HL-60 (cell line): ENCODE data around the gene LARP4.
A peak's percentile ranks its signal among the peaks of the same experiment; 100 is the strongest.
"Not testable (repeated sequence)": the region's sequence is repeated elsewhere in the genome, so short reads cannot be mapped to it uniquely, and the experiment has no call there.

ENCODE experiments used
- DNase-seq, 2 experiments: peaks; one replicate each; pipeline ENCODE4 v3.0.0-alpha.2; 2010 to 2020; ENCODE audit warnings: low read depth in 1 of 2, low spot score in 1 of 2
- H3K27ac ChIP-seq: fragments of 250-450 bp; sonication (Bioruptor Pico); replicated peaks from 2 replicates; pipeline ENCODE4 v1.5.1; 2020; ENCODE audit warnings: mild to moderate bottlenecking, moderate library complexity
- H3K27me3 ChIP-seq: fragments of 250-450 bp; sonication (Bioruptor Pico); 2 replicates; pipeline ENCODE4 v1.5.1; 2021; ENCODE audit warnings: mild to moderate bottlenecking, moderate library complexity; ENCODE audit not compliant: insufficient read depth, poor library complexity, severe bottlenecking
- H3K4me3 ChIP-seq: replicated peaks from 2 replicates; pipeline ENCODE4 v1.5.1; 2011; ENCODE audit warnings: mild to moderate bottlenecking, control low read depth, low read length; ENCODE audit not compliant: insufficient read depth
- CTCF ChIP-seq: IDR thresholded peaks from one replicate; pipeline ENCODE4 v1.5.1; 2011; ENCODE audit warnings: low read length, control low read depth, inconsistent platforms; ENCODE audit not compliant: insufficient read depth
- GABPA ChIP-seq: IDR thresholded peaks from 2 replicates; pipeline ENCODE4 v1.6.1; 2012; ENCODE audit warnings: low read depth
- POLR2AphosphoS5 ChIP-seq: IDR thresholded peaks from 2 replicates; pipeline ENCODE4 v1.6.1; 2012; ENCODE audit warnings: low read depth
- REST ChIP-seq: IDR thresholded peaks from 2 replicates; pipeline ENCODE4 v1.6.1; 2012; ENCODE audit warnings: low read depth; ENCODE audit not compliant: insufficient replicate concordance
- SPI1 ChIP-seq: IDR thresholded peaks from 2 replicates; pipeline ENCODE4 v1.6.1; 2012; ENCODE audit warnings: low read depth, mild to moderate bottlenecking, borderline replicate concordance

The LARP4 gene

GRCh38 chr12:50520416-50521207 lies 119.9 kb downstream of the LARP4 start:
- DNase-seq = no peak
- Histone ChIP-seq H3K27ac (no peak overlapping the region; the same call in 1 of the 2 replicates), H3K27me3 (no peaks in the 10 kb centered on the region), H3K4me3 (no peak overlapping the region)
- no peak for TF ChIP-seq CTCF
- no peak for TF ChIP-seq REST
- no peak for TF ChIP-seq SPI1
- TF ChIP-seq POLR2AphosphoS5 = no peak
- TF ChIP-seq GABPA = no peak

GRCh38 chr12:50521781-50522180 lies 121.1 kb downstream of the LARP4 start:
- not testable (repeated sequence) for H3K27ac ChIP-seq, H3K4me3 ChIP-seq, DNase-seq, H3K27me3 ChIP-seq

GRCh38 chr12:50523772-50524171 lies 123.1 kb downstream of the LARP4 start:
- DNase-seq = no peak
- no peak overlapping the region for H3K27ac ChIP-seq
- TF ChIP-seq POLR2AphosphoS5 (no peak), SPI1 (no peak), CTCF (no peak)
- H3K4me3 ChIP-seq = no peak overlapping the region
- H3K27me3 ChIP-seq = no peaks in the 10 kb centered on the region

GRCh38 chr12:50524621-50525020 lies 123.9 kb downstream of the LARP4 start:
- Histone ChIP-seq H3K4me3 (no peak overlapping the region), H3K27ac (no peak overlapping the region), H3K27me3 (no peaks in the 10 kb centered on the region)
- TF ChIP-seq SPI1 (no peak), CTCF (no peak), GABPA (no peak), REST (no peak), POLR2AphosphoS5 (no peak)
- peak in 1 of 2 experiments; percentile 47 for DNase-seq
